Measurements from ENCODE around the gene ZSCAN22.
A peak's percentile ranks its signal among the peaks of the same experiment; 100 is the strongest.
"Not testable (repeated sequence)": the region's sequence is repeated elsewhere in the genome, so short reads cannot be mapped to it uniquely, and the experiment has no call there.

The ZSCAN22 gene

GRCh38 chr19:58352760-58353671 is 26.2 kb downstream of the ZSCAN22 start, which contains the start of gene A1BG:
Gene A1BG (minus strand): TSS chr19:58353492. CDS start chr19:58353437, 55 bp downstream.
- no peak for DNase-seq

GRCh38 chr19:58353717-58354477 is 27.1 kb downstream of the ZSCAN22 start:
- no peak for DNase-seq

- DNase-seq, result no peak
These were observed 27.8 kb downstream of the ZSCAN22 start for GRCh38 chr19:58354478-58355030.

- DNase-seq, result no peak
These were observed 28.5 kb downstream of the ZSCAN22 start for GRCh38 chr19:58355215-58355796.

- DNase-seq, result peak; percentile 52
These were observed 29.3 kb downstream of the ZSCAN22 start for GRCh38 chr19:58355908-58356765.

GRCh38 chr19:58356766-58357480 is 30.1 kb downstream of the ZSCAN22 start:
- peak; percentile 7 for DNase-seq

GRCh38 chr19:58357481-58358145 is 30.8 kb downstream of the ZSCAN22 start:
- DNase-seq, result no peak

GRCh38 chr19:58361900-58362271 is 35.1 kb downstream of the ZSCAN22 start:
- no peak for DNase-seq

- peak; percentile 99 for DNase-seq
These were observed 35.6 kb downstream of the ZSCAN22 start, which contains the start of gene ZNF497 for GRCh38 chr19:58362272-58362994. Gene ZNF497 (minus strand): TSS chr19:58362751. CDS start chr19:58357635, 5,116 bp downstream.

GRCh38 chr19:58364146-58364545 is 37.4 kb downstream of the ZSCAN22 start:
- DNase-seq, result no peak

GRCh38 chr19:58366585-58367430 is 40.0 kb downstream of the ZSCAN22 start:
- no peak for DNase-seq

GRCh38 chr19:58367698-58368454 is 41.1 kb downstream of the ZSCAN22 start:
- DNase-seq, result no peak

- no peak for DNase-seq
These were observed 42.0 kb downstream of the ZSCAN22 start for GRCh38 chr19:58368561-58369360.

- DNase-seq, result no peak
These were observed 45.7 kb downstream of the ZSCAN22 start for GRCh38 chr19:58372311-58373133.

- no peak for DNase-seq
These were observed 47.4 kb downstream of the ZSCAN22 start for GRCh38 chr19:58374200-58374599.

GRCh38 chr19:58376724-58377123 is 49.9 kb downstream of the ZSCAN22 start:
- not testable (repeated sequence) for DNase-seq
